Caco-2 (cell line): ENCODE results near the gene SLC43A2. TPM values are rescaled to one million over a fixed set of nuclear protein-coding genes. Genes with fewer than 3 reads are reported as not detected.
A peak's percentile ranks its signal among the peaks of the same experiment; 100 is the strongest.

ENCODE experiments used
- BruUV-seq: library from RNA; stranded (reverse); fragments of 400-500 nt; replicated peaks from 2 replicates; lab custom pipeline; 2021; lab: Mats Ljungman, UMichigan
- CTCF ChIA-PET: fragments of 300-600 bp; sonication (Branson Sonifier 250); formaldehyde crosslinking; loops from one replicate; lab custom pipeline; 2022; ENCODE audit warnings: antibody characterized with exemption; lab: Charles Lee
- POLR2A ChIA-PET: fragments of 300-600 bp; sonication (Branson Sonifier 250); formaldehyde crosslinking; loops from one replicate; lab custom pipeline; 2022; ENCODE audit warnings: antibody characterized with exemption; lab: Charles Lee
- DNase-seq, 2 experiments: peaks; one replicate each; pipeline versions ENCODE4 v3.0.0 to v3.0.0-alpha.2; 2020 to 2022
- H3K27me3 ChIP-seq: replicated peaks from 2 replicates; pipeline ENCODE4 v1.6.0; 2011; ENCODE audit warnings: low read length; ENCODE audit not compliant: control insufficient read depth, insufficient read depth
- H3K36me3 ChIP-seq: 2 replicates; pipeline ENCODE4 v1.5.1; 2011; ENCODE audit warnings: low read length; ENCODE audit not compliant: control insufficient read depth, insufficient read depth
- H3K4me1 ChIP-seq: fragments of 250-450 bp; sonication (Bioruptor Pico); 2 replicates; pipeline ENCODE4 v1.5.1; 2020; ENCODE audit warnings: mild to moderate bottlenecking
- H3K4me3 ChIP-seq: 2 replicates; pipeline ENCODE4 v1.5.1; 2011; ENCODE audit warnings: low read depth, mild to moderate bottlenecking, control low read depth, low read length
- H3K9me3 ChIP-seq: fragments of 250-450 bp; sonication (Bioruptor Pico); 2 replicates; pipeline ENCODE4 v1.5.1; 2020; ENCODE audit warnings: mild to moderate bottlenecking, moderate library complexity
- H3K27ac Mint-ChIP-seq: one replicate; pipeline ENCODE4 v1.8.0; 2022; ENCODE audit warnings: mixed read lengths; ENCODE audit not compliant: unreplicated experiment
- H3K27me3 Mint-ChIP-seq: one replicate; pipeline ENCODE4 v1.8.0; 2022; ENCODE audit warnings: mixed read lengths; ENCODE audit not compliant: insufficient read depth, unreplicated experiment
- H3K36me3 Mint-ChIP-seq: one replicate; pipeline ENCODE4 v1.8.0; 2022; ENCODE audit warnings: mild to moderate bottlenecking, mixed read lengths; ENCODE audit not compliant: insufficient read depth, unreplicated experiment
- H3K4me1 Mint-ChIP-seq: one replicate; pipeline ENCODE4 v1.8.0; 2022; ENCODE audit warnings: low read depth, mixed read lengths; ENCODE audit not compliant: unreplicated experiment
- H3K4me3 Mint-ChIP-seq: one replicate; pipeline ENCODE4 v1.8.0; 2022; ENCODE audit warnings: mild to moderate bottlenecking, moderate library complexity, mixed read lengths; ENCODE audit not compliant: unreplicated experiment
- H3K9me3 Mint-ChIP-seq: one replicate; pipeline ENCODE4 v1.8.0; 2022; ENCODE audit warnings: mixed read lengths; ENCODE audit not compliant: unreplicated experiment
- CTCF ChIP-seq, 2 experiments: fragments of 200-600 bp in 1 of 2; IDR thresholded peaks; 1 replicate in 1 of 2; 2 replicates in 1 of 2; pipeline versions ENCODE4 v1.5.1 to v1.8.0; 2011 to 2022; ENCODE audit warnings: antibody characterized with exemption in 1 of 2, control low read depth in 1 of 2, inconsistent platforms in 1 of 2, low read depth in 1 of 2, low read length in 1 of 2, mild to moderate bottlenecking in 1 of 2, moderate library complexity in 1 of 2; ENCODE audit not compliant: insufficient read depth in 1 of 2, severe bottlenecking in 1 of 2, unreplicated experiment in 1 of 2
- intact Hi-C: fragments of 100-400 bp; cut with micrococcal nuclease; formaldehyde crosslinking; loops from one replicate; pipeline ENCODE4 v1.10.0; 2022; ENCODE audit not compliant: unreplicated experiment
- total RNA-seq: library from RNA; stranded (reverse); gene quantifications from 2 replicates; pipeline ENCODE4 v1.2.3, GENCODE V29; 2022

SLC43A2 gene
- total RNA-seq, 1 experiment from 2014 or later: 33.9 TPM

DNA sequence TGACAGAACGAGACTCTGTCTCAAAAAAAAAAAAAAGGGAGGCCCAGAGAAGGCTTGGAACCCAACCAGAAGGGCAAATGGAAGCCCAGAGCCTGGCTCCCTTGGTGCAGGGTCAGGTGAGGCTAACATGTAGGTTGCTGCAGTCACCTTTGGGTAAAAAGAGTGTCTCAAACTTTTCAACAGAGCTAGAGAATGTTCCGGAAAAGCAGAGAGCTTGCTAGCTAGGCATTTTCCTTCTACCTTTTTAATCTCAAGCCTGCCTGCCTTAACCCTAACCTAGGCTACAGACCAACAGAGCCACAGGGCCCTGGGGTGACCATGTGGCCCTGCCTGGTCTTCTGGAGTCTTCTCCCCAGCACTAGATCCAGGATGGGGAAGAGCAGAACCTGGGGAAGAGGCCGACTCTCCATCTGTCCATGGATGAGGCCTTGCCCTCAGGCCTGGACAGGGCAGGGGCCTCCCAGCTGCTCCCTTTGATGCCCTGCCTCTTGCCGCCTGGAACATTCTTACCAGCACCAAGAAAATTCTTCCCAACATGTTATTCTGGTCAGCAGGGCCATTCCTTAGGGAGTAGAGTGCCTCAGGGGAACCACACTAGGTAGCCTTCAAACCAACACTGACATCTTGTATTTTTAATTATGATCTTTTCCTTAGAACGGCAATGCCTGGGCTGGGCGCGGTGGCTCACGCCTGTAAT lies 30.1 kb downstream of the SLC43A2 start:
- DNase-seq: no peak
- Histone ChIP-seq H3K27me3 (no peaks in the 10 kb centered on the region), H3K4me3 (no peak overlapping the region), H3K4me1 (peaks cover 41% of the 10 kb centered on the region), H3K9me3 (peaks cover 6% of the 10 kb centered on the region; the same call in 1 of the 2 replicates), H3K36me3 (no peaks in the 10 kb centered on the region)
- Mint-ChIP-seq H3K4me1 (peaks cover 16% of the 10 kb centered on the region), H3K27me3 (no peaks in the 10 kb centered on the region), H3K36me3 (peaks cover 34% of the 10 kb centered on the region), H3K4me3 (peak overlapping the region; percentile 65), H3K9me3 (no peaks in the 10 kb centered on the region), H3K27ac (peak overlapping the region; percentile 98)
- CTCF ChIA-PET: interaction anchor here (0.5 to 1.5 kb wide), 7 partner anchors 24 to 461 kb away, joined by 4 to 8 read pairs (median 4); no protein-coding TSS in a partner anchor
- intact Hi-C loops: loop anchor here (1.0 to 5.0 kb wide), 2 partner anchors 8 to 36 kb away; partner anchors contain the start of gene PITPNA
- POLR2A ChIA-PET: interaction anchor here (0.6 to 1.6 kb wide), 4 partner anchors 21 to 35 kb away, joined by 3 to 9 read pairs (median 4); partner anchors contain the start of gene SLC43A2
- no peak for TF ChIP-seq CTCF (IDR thresholded peaks at IDR 0.05; ENCODE audit: insufficient read depth in 1 of 2, low read depth in 1 of 2, low read length in 1 of 2, severe bottlenecking in 1 of 2, unreplicated experiment in 1 of 2)
- BruUV-seq: TSS peak; percentile 76

DNA sequence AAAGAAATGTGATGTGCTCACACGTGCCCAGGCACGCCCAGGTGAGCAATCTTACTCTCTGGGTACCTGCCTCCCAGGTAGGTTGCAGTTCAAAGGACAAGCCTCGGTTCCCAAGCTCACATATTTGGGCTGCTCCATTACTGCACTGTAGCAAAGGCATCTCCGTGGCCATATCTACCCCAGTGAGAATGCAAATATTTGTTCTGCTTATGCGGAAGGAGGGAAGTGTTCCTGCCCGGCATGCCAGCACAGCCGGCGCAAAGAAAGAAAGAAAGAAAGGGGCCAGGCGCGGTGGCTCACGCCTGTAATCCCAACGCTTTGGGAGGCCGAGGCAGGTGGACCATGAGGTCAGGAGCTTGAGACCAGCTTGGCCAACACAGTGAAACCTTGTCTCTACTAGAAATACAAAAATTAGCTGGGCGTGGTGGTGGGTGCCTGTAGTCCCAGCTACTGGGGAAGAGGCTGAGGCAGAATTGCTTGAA lies 30.7 kb downstream of the SLC43A2 start:
- H3K4me3 Mint-ChIP-seq: peak overlapping the region; percentile 65
- TF ChIP-seq CTCF (IDR thresholded peaks at IDR 0.05; ENCODE audit: insufficient read depth in 1 of 2, low read depth in 1 of 2, low read length in 1 of 2, severe bottlenecking in 1 of 2, unreplicated experiment in 1 of 2): no peak
- H3K27ac Mint-ChIP-seq: peak overlapping the region; percentile 98
- Histone ChIP-seq H3K4me1 (peaks cover 48% of the 10 kb centered on the region), H3K27me3 (no peaks in the 10 kb centered on the region), H3K9me3 (peaks cover 6% of the 10 kb centered on the region; the same call in 1 of the 2 replicates), H3K36me3 (no peaks in the 10 kb centered on the region), H3K4me3 (no peak overlapping the region)
- intact Hi-C loops: loop anchor here (1.0 to 5.0 kb wide), 2 partner anchors 8 to 36 kb away; partner anchors contain the start of gene PITPNA
- BruUV-seq: no TSS peak
- H3K27me3 Mint-ChIP-seq: no peaks in the 10 kb centered on the region
- peak; percentile 86 to 91 for DNase-seq
- H3K9me3 Mint-ChIP-seq: no peaks in the 10 kb centered on the region
- CTCF ChIA-PET: interaction anchor here (0.7 to 1.5 kb wide), 7 partner anchors 24 to 265 kb away, joined by 4 to 8 read pairs (median 4); no protein-coding TSS in a partner anchor
- H3K36me3 Mint-ChIP-seq: peaks cover 37% of the 10 kb centered on the region
- POLR2A ChIA-PET: interaction anchor here (0.6 to 1.6 kb wide), 4 partner anchors 20 to 36 kb away, joined by 3 to 9 read pairs (median 4); partner anchors contain the start of gene SLC43A2
- H3K4me1 Mint-ChIP-seq: peaks cover 22% of the 10 kb centered on the region

DNA sequence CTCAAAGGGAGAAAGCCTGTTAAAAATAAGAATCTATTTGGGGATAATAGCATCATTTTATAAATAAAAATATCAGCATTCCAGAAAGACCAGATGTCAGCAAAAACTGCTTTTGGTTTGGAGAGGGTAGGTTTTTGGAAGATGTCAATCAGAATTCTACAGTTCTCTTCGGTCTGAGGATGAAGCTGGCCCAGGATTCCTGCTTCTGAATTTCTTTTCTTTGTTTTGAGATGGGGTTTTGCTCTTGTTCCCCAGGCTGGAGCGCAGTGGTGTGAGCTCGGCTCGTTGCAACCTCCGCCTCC lies 35.1 kb downstream of the SLC43A2 start:
- H3K4me1 Mint-ChIP-seq: peaks cover 25% of the 10 kb centered on the region

More for the DNA sequence above, 35.1 kb downstream of the SLC43A2 start:
- H3K4me3 Mint-ChIP-seq: peak overlapping the region; percentile 32
- intact Hi-C loops: loop anchor here (1.0 kb wide), 1 partner anchor 35 kb away; the partner anchor contains the start of gene SLC43A2
- no peaks in the 10 kb centered on the region for H3K9me3 Mint-ChIP-seq
- no peak for DNase-seq
- ChIA-PET CTCF (no interaction called here), POLR2A (no interaction called here)
- Histone ChIP-seq H3K27me3 (no peaks in the 10 kb centered on the region), H3K4me1 (peaks cover 72% of the 10 kb centered on the region), H3K4me3 (no peak overlapping the region), H3K9me3 (no peaks in the 10 kb centered on the region), H3K36me3 (no peaks in the 10 kb centered on the region)
- H3K27me3 Mint-ChIP-seq: no peaks in the 10 kb centered on the region
- H3K27ac Mint-ChIP-seq: peak overlapping the region; percentile 80
- TF ChIP-seq CTCF (IDR thresholded peaks at IDR 0.05; ENCODE audit: insufficient read depth in 1 of 2, low read depth in 1 of 2, low read length in 1 of 2, severe bottlenecking in 1 of 2, unreplicated experiment in 1 of 2): no peak
- TSS peak; percentile 66 for BruUV-seq
- peaks cover 32% of the 10 kb centered on the region for H3K36me3 Mint-ChIP-seq
